SK-N-SH treated with all-trans-retinoic acid at 6 μM for 48 hours (cell line): ENCODE results near the gene IFNA13.

Experiments
- ATAC-seq: fragments of 200-7000 bp; cut with Tn5 transposase; 3 replicates; pipeline ENCODE4 v1.9.1; 2020; ENCODE audit warnings: mild to moderate bottlenecking, moderate library complexity
- ARNTL ChIP-seq: fragments of 450-650 bp; formaldehyde crosslinking; IDR thresholded peaks from 2 replicates; pipeline ENCODE4 v1.5.0; 2020; ENCODE audit warnings: low read depth, mild to moderate bottlenecking, moderate library complexity, borderline replicate concordance
- BACH2 ChIP-seq: fragments of 250-450 bp; sonication (Bioruptor Pico); IDR thresholded peaks from 2 replicates; pipeline ENCODE4 v1.9.0; 2021; ENCODE audit warnings: mild to moderate bottlenecking, borderline replicate concordance
- CREB5 ChIP-seq: fragments of 250-450 bp; sonication (Bioruptor Pico); IDR thresholded peaks from 2 replicates; pipeline ENCODE4 v1.5.1; 2020; ENCODE audit warnings: low read depth, mild to moderate bottlenecking, moderate library complexity
- CSDC2 ChIP-seq: fragments of 250-450 bp; sonication (Bioruptor Pico); IDR thresholded peaks from 2 replicates; pipeline ENCODE4 v1.5.0; 2020; ENCODE audit warnings: mild to moderate bottlenecking, moderate library complexity
- ESRRG ChIP-seq: fragments of 250-450 bp; sonication (Bioruptor Pico); IDR thresholded peaks from 2 replicates; pipeline ENCODE4 v1.6.1; 2021; ENCODE audit warnings: mild to moderate bottlenecking
- GLIS3 ChIP-seq: fragments of 250-450 bp; sonication (Bioruptor Pico); IDR thresholded peaks from 2 replicates; pipeline ENCODE4 v1.5.0; 2020; ENCODE audit warnings: mild to moderate bottlenecking, moderate library complexity
- ISL1 ChIP-seq: fragments of 250-450 bp; sonication (Bioruptor Pico); IDR thresholded peaks from 2 replicates; pipeline ENCODE4 v2.1.2; 2022; ENCODE audit warnings: mild to moderate bottlenecking, moderate library complexity
- OSR1 ChIP-seq: fragments of 250-450 bp; sonication (Bioruptor Pico); IDR thresholded peaks from 2 replicates; pipeline ENCODE4 v1.8.0; 2022; ENCODE audit warnings: moderate library complexity, mild to moderate bottlenecking, inconsistent platforms
- PATZ1 ChIP-seq: fragments of 250-450 bp; sonication (Bioruptor Pico); IDR thresholded peaks from 2 replicates; pipeline ENCODE4 v1.8.0; 2020; ENCODE audit warnings: mild to moderate bottlenecking, moderate library complexity, borderline replicate concordance
- POU6F1 ChIP-seq: fragments of 250-450 bp; sonication (Bioruptor Pico); IDR thresholded peaks from 2 replicates; pipeline ENCODE4 v1.8.0; 2021; ENCODE audit warnings: low read depth, mild to moderate bottlenecking, moderate library complexity, borderline replicate concordance
- PPARA ChIP-seq: fragments of 250-450 bp; sonication (Bioruptor Pico); IDR thresholded peaks from 2 replicates; pipeline ENCODE4 v1.5.0; 2020; ENCODE audit warnings: mild to moderate bottlenecking, borderline replicate concordance
- RARB ChIP-seq: fragments of 250-450 bp; sonication (Bioruptor Pico); IDR thresholded peaks from 2 replicates; pipeline ENCODE4 v1.8.0; 2021; ENCODE audit warnings: mild to moderate bottlenecking, moderate library complexity
- SNAI2 ChIP-seq: fragments of 250-450 bp; sonication (Bioruptor Pico); IDR thresholded peaks from 2 replicates; pipeline ENCODE4 v1.5.0; 2020; ENCODE audit warnings: mild to moderate bottlenecking, moderate library complexity
- TCF4 ChIP-seq: fragments of 250-450 bp; sonication (Bioruptor Pico); IDR thresholded peaks from 2 replicates; pipeline ENCODE4 v1.8.0; 2021; ENCODE audit warnings: mild to moderate bottlenecking, moderate library complexity, borderline replicate concordance
- TOX ChIP-seq: fragments of 250-450 bp; sonication (Bioruptor Pico); IDR thresholded peaks from 2 replicates; pipeline ENCODE4 v1.8.0; 2021; ENCODE audit warnings: mild to moderate bottlenecking, moderate library complexity, borderline replicate concordance
- ZC3H10 ChIP-seq: fragments of 250-450 bp; sonication (Bioruptor Pico); IDR thresholded peaks from 2 replicates; pipeline ENCODE4 v1.5.1; 2021; ENCODE audit warnings: mild to moderate bottlenecking, moderate library complexity
- ZFP30 ChIP-seq: fragments of 450-650 bp; formaldehyde crosslinking; IDR thresholded peaks from 2 replicates; pipeline ENCODE4 v1.5.0; 2022; ENCODE audit warnings: mild to moderate bottlenecking, moderate library complexity
- ZNF565 ChIP-seq: fragments of 450-650 bp; formaldehyde crosslinking; conservative IDR thresholded peaks from 2 replicates; pipeline ENCODE4 v1.5.0; 2020; ENCODE audit warnings: low read depth, mild to moderate bottlenecking, moderate library complexity
- ZNF70 ChIP-seq: fragments of 450-650 bp; formaldehyde crosslinking; IDR thresholded peaks from 2 replicates; pipeline ENCODE4 v1.5.0; 2020; ENCODE audit warnings: mild to moderate bottlenecking, moderate library complexity
- ZNF8 ChIP-seq: fragments of 450-650 bp; formaldehyde crosslinking; IDR thresholded peaks from 2 replicates; pipeline ENCODE4 v1.5.0; 2020; ENCODE audit warnings: mild to moderate bottlenecking, moderate library complexity
- TF ChIP-seq, protein P1 (sequence below): fragments of 250-450 bp; sonication (Bioruptor Pico); IDR thresholded peaks from 2 replicates; pipeline ENCODE4 v1.5.1; 2021; ENCODE audit warnings: mild to moderate bottlenecking, moderate library complexity

Gene IFNA13

DNA sequence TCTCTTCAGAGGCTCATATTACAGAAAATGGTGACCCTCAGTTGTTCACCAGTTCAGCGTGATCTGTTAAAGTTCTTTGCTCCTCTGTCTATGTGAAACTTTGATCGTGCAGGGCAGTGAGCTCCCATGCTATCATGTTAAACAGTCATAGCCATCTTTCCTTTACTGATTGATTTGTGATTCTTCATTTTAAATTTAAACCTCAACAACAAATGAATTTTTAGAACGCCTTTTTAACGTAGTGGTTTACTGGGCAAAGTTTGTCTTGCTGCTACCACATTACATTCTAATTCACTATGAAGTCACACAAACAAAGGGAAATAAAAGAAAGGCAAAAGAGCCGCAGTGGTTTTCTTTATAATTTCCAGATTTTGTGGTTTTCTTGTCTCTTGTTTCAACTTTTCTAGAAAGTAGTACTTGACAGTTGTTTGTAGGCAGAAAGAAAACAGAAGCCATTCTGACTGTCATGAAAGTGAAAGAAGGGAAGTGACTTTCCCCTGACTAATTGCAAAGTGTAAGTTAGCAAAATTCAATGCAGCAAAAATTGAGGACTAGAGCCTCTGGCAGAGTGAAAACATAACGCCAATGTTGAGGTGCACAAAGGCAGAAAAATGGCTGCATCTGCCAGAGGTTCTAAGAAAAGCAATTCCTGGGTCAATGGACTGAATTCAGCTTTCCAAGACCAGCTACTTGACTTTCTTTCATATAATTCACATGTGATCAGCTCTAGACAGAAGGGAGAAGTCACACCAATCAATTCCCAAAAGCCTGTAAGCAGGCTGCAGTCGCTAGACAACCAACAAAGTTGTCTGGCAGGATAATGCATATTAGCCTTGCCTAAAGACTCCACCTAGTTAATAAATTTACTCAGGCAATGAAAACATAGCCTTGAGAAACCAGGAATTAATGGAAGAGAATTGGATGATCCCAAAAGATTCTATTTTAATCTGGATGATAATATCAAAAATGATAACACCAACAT, 10.1 kb downstream of the IFNA13 start:
- ATAC-seq = no peak; the same call in 1 of the 3 replicates
- TF ChIP-seq, protein P1, sequence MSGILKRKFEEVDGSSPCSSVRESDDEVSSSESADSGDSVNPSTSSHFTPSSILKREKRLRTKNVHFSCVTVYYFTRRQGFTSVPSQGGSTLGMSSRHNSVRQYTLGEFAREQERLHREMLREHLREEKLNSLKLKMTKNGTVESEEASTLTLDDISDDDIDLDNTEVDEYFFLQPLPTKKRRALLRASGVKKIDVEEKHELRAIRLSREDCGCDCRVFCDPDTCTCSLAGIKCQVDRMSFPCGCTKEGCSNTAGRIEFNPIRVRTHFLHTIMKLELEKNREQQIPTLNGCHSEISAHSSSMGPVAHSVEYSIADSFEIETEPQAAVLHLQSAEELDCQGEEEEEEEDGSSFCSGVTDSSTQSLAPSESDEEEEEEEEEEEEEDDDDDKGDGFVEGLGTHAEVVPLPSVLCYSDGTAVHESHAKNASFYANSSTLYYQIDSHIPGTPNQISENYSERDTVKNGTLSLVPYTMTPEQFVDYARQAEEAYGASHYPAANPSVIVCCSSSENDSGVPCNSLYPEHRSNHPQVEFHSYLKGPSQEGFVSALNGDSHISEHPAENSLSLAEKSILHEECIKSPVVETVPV = no peak
- no peak for TF ChIP-seq TOX (CRISPR knock-in tag)
- no peak for TF ChIP-seq PATZ1 (CRISPR knock-in tag)
- no peak for TF ChIP-seq GLIS3 (CRISPR knock-in tag)
- TF ChIP-seq BACH2 (CRISPR knock-in tag) = no peak
- no peak for TF ChIP-seq ZC3H10 (CRISPR knock-in tag)
- TF ChIP-seq ESRRG (CRISPR knock-in tag) = no peak
- no peak for TF ChIP-seq ZNF70 (CRISPR knock-in tag)
- TF ChIP-seq TCF4 (CRISPR knock-in tag) = no peak
- TF ChIP-seq PPARA = no peak
- TF ChIP-seq ARNTL = no peak
- TF ChIP-seq ISL1 (CRISPR knock-in tag) = no peak
- TF ChIP-seq POU6F1 = no peak
- no peak for TF ChIP-seq RARB (CRISPR knock-in tag)
- no peak for TF ChIP-seq ZNF565 (CRISPR knock-in tag)
- TF ChIP-seq CSDC2 (CRISPR knock-in tag) = no peak
- no peak for TF ChIP-seq ZFP30 (CRISPR knock-in tag)
- TF ChIP-seq ZNF8 (CRISPR knock-in tag) = no peak

DNA sequence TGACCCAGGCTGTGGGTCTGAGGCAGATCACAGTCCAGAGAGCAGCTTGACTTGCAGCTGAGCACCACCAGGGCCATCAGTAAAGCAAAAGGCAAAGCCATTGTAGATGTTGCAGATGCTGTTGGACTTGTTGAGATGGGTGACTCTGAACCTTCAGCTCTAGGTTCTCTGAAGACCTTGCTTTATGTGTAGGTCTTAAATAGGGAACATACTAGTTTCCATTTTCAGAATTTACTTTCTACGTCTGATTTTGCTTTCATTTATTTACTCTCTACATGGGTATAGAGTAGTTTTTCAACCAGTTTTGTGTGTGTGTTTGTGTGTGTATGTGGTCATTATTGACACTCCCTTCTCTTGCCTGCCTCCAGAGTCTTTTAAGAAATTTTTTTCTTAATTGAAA, 17.1 kb downstream of the IFNA13 start, which contains the start of gene IFNA6:
IFNA6 (minus strand) TSS at position 101 of the 400 bp plus-strand sequence; CDS start at position 101, 0 bp downstream.
- TF ChIP-seq, protein P1 = no peak
- no peak for TF ChIP-seq ISL1 (CRISPR knock-in tag)
- TF ChIP-seq RARB (CRISPR knock-in tag) = no peak
- TF ChIP-seq ESRRG (CRISPR knock-in tag) = no peak
- no peak for TF ChIP-seq ZNF8 (CRISPR knock-in tag)
- TF ChIP-seq CREB5 = no peak
- no peak for TF ChIP-seq SNAI2 (CRISPR knock-in tag)
- no peak for TF ChIP-seq POU6F1
- TF ChIP-seq CSDC2 (CRISPR knock-in tag) = no peak
- no peak for TF ChIP-seq BACH2 (CRISPR knock-in tag)
- no peak for TF ChIP-seq PATZ1 (CRISPR knock-in tag)
- TF ChIP-seq OSR1 (CRISPR knock-in tag) = no peak
- no peak for TF ChIP-seq ZC3H10 (CRISPR knock-in tag)
- no peak for TF ChIP-seq PPARA
- no peak for TF ChIP-seq ZNF565 (CRISPR knock-in tag)
- no peak for TF ChIP-seq ZNF70 (CRISPR knock-in tag)
- TF ChIP-seq ARNTL = no peak
- no peak for ATAC-seq
